ENCODE data around the gene DNAH2.
"Not testable (repeated sequence)": the region's sequence is repeated elsewhere in the genome, so short reads cannot be mapped to it uniquely, and the experiment has no call there.

DNAH2 gene

GRCh38 chr17:7850701-7851437 is 133.3 kb downstream of the DNAH2 start:
- DNase-seq (ENCODE audit: low read depth) = no peak

GRCh38 chr17:7851438-7852261 is 134.1 kb downstream of the DNAH2 start:
- DNase-seq (ENCODE audit: low read depth) = peak; percentile 81

- DNase-seq (ENCODE audit: low read depth) = no peak
Measured at GRCh38 chr17:7852262-7852670, 134.7 kb downstream of the DNAH2 start.

GRCh38 chr17:7852919-7853690 is 135.6 kb downstream of the DNAH2 start:
- DNase-seq (ENCODE audit: low read depth) = no peak

GRCh38 chr17:7853691-7854038 is 136.1 kb downstream of the DNAH2 start:
- DNase-seq (ENCODE audit: low read depth) = no peak

- DNase-seq (ENCODE audit: low read depth) = no peak
Measured at GRCh38 chr17:7854078-7854777, 136.7 kb downstream of the DNAH2 start.

- no peak for DNase-seq (ENCODE audit: low read depth)
Measured at GRCh38 chr17:7854851-7855659, 137.5 kb downstream of the DNAH2 start, which contains the start of gene TMEM88. Gene TMEM88, plus strand, starts transcription at chr17:7855066. Its CDS starts 9 bp downstream, at chr17:7855075.

- no peak for DNase-seq (ENCODE audit: low read depth)
Measured at GRCh38 chr17:7855660-7856010, 138.1 kb downstream of the DNAH2 start.

- DNase-seq (ENCODE audit: low read depth) = peak; percentile 46
Measured at GRCh38 chr17:7856011-7856810, 138.7 kb downstream of the DNAH2 start.

- peak; percentile 100 for DNase-seq (ENCODE audit: low read depth)
Measured at GRCh38 chr17:7856811-7857712, 139.5 kb downstream of the DNAH2 start, which contains the start of gene NAA38. Gene NAA38, minus strand, starts transcription at chr17:7857559. Its CDS starts 96 bp downstream, at chr17:7857463.

GRCh38 chr17:7857713-7858521 is 140.4 kb downstream of the DNAH2 start, which contains the start of gene CYB5D1:
Gene CYB5D1, plus strand, starts transcription at chr17:7858003. Its CDS starts 132 bp downstream, at chr17:7858135.
- peak; percentile 98 for DNase-seq (ENCODE audit: low read depth)

- DNase-seq (ENCODE audit: low read depth) = peak; percentile 82
Measured at GRCh38 chr17:7858522-7858810, 140.9 kb downstream of the DNAH2 start.

- no peak for DNase-seq (ENCODE audit: low read depth)
Measured at GRCh38 chr17:7859028-7859427, 141.5 kb downstream of the DNAH2 start.

GRCh38 chr17:7862692-7863437 is 145.3 kb downstream of the DNAH2 start:
- DNase-seq (ENCODE audit: low read depth) = peak; percentile 77

GRCh38 chr17:7864384-7864783 is 146.8 kb downstream of the DNAH2 start:
- DNase-seq (ENCODE audit: low read depth) = not testable (repeated sequence)

GRCh38 chr17:7864995-7865650 is 147.6 kb downstream of the DNAH2 start:
- no peak for DNase-seq (ENCODE audit: low read depth)

GRCh38 chr17:7867881-7868329 is 150.4 kb downstream of the DNAH2 start:
- DNase-seq (ENCODE audit: low read depth) = no peak
